Gastroesophageal sphincter (tissue), 4 donors: ENCODE data around the gene SPINDOC. TPM values are rescaled to one million over a fixed set of nuclear protein-coding genes. Genes with fewer than 3 reads are reported as not detected.

Experiments
- ATAC-seq: fragments of 150-250 bp; one replicate; pipeline ENCODE4 v1.9.1; 2016; ENCODE audit warnings: mild to moderate bottlenecking, moderate library complexity
- H3K27ac ChIP-seq, 4 donors: fragments of 200-600 bp; sonication (generic) in 3 of 4; 1 replicate in 3 of 4; 2 replicates in 1 of 4; pipeline ENCODE4 v1.5.1; 2016 to 2019
- H3K27me3 ChIP-seq: fragments of 200-600 bp; sonication (generic); one replicate; pipeline ENCODE4 v1.5.1; 2019
- H3K36me3 ChIP-seq, 2 donors: fragments of 200-600 bp; sonication (generic); one replicate each; pipeline ENCODE4 v1.5.1; 2019; ENCODE audit warnings: control low read depth in 1 of 2
- H3K4me1 ChIP-seq, 3 donors: fragments of 200-600 bp; sonication (generic); 1 replicate in 2 of 3; 2 replicates in 1 of 3; pipeline ENCODE4 v1.5.1; 2016 to 2019; ENCODE audit warnings: control low read depth in 2 of 3
- H3K4me3 ChIP-seq, 2 donors: fragments of 200-600 bp; sonication (generic); one replicate each; pipeline ENCODE4 v1.5.1; 2019; ENCODE audit warnings: mild to moderate bottlenecking in 1 of 2, moderate library complexity in 1 of 2
- H3K9me3 ChIP-seq, 3 donors: fragments of 200-600 bp; sonication (generic); one replicate each; pipeline ENCODE4 v1.5.1; 2017 to 2019; ENCODE audit warnings: control low read depth in 2 of 3
- EP300 ChIP-seq: sonication (generic); formaldehyde crosslinking; IDR thresholded peaks from one replicate; pipeline ENCODE4 v1.6.1; 2017; ENCODE audit warnings: antibody characterized with exemption, mild to moderate bottlenecking
- POLR2A ChIP-seq, 2 donors: fragments of 450-650 bp; IDR thresholded peaks; one replicate each; pipeline ENCODE4 v1.6.1; 2017; ENCODE audit warnings: antibody characterized with exemption in 2 of 2, mild to moderate bottlenecking in 2 of 2, moderate library complexity in 1 of 2
- POLR2AphosphoS5 ChIP-seq: sonication (generic); formaldehyde crosslinking; IDR thresholded peaks from one replicate; pipeline ENCODE4 v1.6.1; 2017; ENCODE audit warnings: antibody characterized with exemption
- WGBS, 2 donors: methylation state at CpG; one replicate each; pipeline ENCODE4 v1.1.5; 2018; ENCODE audit warnings: low coverage in 1 of 2; 5-methylcytosine and 5-hydroxymethylcytosine counted together
- total RNA-seq, 4 donors: library from RNA; depleted of rRNA; stranded (reverse); fragments of >200 nt; gene quantifications; one replicate each; pipeline ENCODE4 v1.1.0, GENCODE V29; 2016
- TF ChIP-seq, protein P1 (sequence below), 4 experiments: fragments of 200-600 bp in 2 of 4; fragments of 450-650 bp in 2 of 4; sonication (generic) in 1 of 4; IDR thresholded peaks; one replicate each; pipeline ENCODE4 v1.5.1; 2017 to 2019; ENCODE audit warnings: antibody characterized with exemption in 4 of 4, mild to moderate bottlenecking in 2 of 4, moderate library complexity in 2 of 4

The SPINDOC gene
- total RNA-seq, 4 donors from 2014 or later = 14.3 to 18.6 (median 15.5) TPM

DNA sequence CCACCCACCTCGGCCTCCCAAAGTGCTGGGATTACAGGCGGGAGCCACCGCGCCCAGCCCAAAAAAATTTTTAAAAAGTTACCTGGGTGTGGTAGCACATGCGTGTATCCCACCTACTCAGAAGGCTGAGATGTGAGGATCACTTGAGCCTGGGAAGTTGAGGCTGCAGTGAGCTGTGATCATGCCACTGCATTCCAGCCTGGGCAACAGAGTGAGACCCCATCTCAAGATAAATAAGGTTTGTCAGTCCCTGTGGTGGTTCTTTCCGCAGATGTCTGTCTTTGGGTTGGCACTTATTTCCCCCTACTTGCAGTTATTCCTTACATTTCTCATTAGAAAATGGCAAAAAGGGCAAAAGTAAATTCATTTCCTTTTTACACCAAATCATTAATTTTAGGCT, 33.6 kb downstream of the SPINDOC start:
- no peak for ATAC-seq
- H3K36me3 ChIP-seq = peaks cover 0 to 12% of the 10 kb centered on the region in 2 donors
- no peak overlapping the region for H3K27ac ChIP-seq
- H3K4me1 ChIP-seq = peaks cover 0 to 77% (median 24%) of the 10 kb centered on the region in 3 donors
- TF ChIP-seq, protein P1, sequence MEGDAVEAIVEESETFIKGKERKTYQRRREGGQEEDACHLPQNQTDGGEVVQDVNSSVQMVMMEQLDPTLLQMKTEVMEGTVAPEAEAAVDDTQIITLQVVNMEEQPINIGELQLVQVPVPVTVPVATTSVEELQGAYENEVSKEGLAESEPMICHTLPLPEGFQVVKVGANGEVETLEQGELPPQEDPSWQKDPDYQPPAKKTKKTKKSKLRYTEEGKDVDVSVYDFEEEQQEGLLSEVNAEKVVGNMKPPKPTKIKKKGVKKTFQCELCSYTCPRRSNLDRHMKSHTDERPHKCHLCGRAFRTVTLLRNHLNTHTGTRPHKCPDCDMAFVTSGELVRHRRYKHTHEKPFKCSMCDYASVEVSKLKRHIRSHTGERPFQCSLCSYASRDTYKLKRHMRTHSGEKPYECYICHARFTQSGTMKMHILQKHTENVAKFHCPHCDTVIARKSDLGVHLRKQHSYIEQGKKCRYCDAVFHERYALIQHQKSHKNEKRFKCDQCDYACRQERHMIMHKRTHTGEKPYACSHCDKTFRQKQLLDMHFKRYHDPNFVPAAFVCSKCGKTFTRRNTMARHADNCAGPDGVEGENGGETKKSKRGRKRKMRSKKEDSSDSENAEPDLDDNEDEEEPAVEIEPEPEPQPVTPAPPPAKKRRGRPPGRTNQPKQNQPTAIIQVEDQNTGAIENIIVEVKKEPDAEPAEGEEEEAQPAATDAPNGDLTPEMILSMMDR (IDR thresholded peaks at IDR 0.05) = no peak
- TF ChIP-seq EP300 (no peak), POLR2AphosphoS5 (no peak), POLR2A (IDR thresholded peaks at IDR 0.05) (no peak)
- H3K4me3 ChIP-seq = no peak overlapping the region
- 93% methylated on average over 3 of the region's 6 CpGs; no CpG with 5 or more reads in 1 of the 2 donors for whole genome bisulfite sequencing, 2 donors
- H3K27me3 ChIP-seq = no peaks in the 10 kb centered on the region
- H3K9me3 ChIP-seq = no peaks in the 10 kb centered on the region

DNA sequence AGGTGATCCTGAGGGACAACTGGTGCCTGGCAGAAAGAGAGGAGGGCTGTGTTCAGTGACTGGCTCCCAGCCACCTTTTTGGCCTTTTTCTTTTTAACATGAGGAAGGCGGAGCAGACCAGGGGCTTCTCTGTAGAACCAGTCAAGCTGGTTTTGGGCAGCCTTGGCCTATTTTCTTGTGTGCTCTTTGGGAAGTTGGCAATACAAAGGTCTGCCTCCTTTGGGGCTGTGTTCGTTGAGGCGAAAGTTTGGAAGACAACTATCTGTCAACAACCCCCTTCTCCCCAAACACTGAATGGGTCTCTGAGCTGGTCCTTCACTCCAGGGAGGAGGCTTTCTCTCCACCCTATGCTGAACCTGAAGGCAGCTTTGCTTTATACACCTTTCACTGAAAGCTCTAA, 34.1 kb downstream of the SPINDOC start:
- no peak overlapping the region for H3K27ac ChIP-seq
- peaks cover 0 to 77% (median 22%) of the 10 kb centered on the region in 3 donors for H3K4me1 ChIP-seq
- peaks cover 0 to 9% of the 10 kb centered on the region in 2 donors for H3K36me3 ChIP-seq
- no peaks in the 10 kb centered on the region for H3K9me3 ChIP-seq
- TF ChIP-seq, protein P1 (IDR thresholded peaks at IDR 0.05) = no peak
- TF ChIP-seq EP300 (no peak), POLR2AphosphoS5 (no peak), POLR2A (IDR thresholded peaks at IDR 0.05) (no peak)
- no peak for ATAC-seq
- 58 to 60% methylated on average over 2 of the region's 3 CpGs for whole genome bisulfite sequencing, 2 donors
- no peak overlapping the region for H3K4me3 ChIP-seq
- no peaks in the 10 kb centered on the region for H3K27me3 ChIP-seq

DNA sequence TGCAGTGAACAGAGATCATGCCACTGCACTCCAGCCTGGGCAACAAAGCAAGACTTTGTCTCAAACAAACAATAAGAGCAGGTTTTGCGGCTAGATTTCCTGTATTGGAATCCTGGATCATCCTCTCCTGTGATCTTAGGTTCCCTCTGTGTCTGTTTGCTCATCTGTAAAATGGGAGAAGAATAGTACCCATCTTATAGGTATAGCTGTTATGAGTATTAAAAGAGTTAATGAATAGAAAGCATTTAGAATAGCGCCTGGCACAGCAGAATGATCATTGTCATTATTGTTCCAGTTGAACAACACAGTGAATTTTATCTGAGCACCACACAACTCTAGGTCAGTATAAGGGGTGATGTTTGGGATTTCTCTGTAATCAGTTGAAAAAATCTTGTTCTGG, 36.4 kb downstream of the SPINDOC start:
- H3K27me3 ChIP-seq = no peaks in the 10 kb centered on the region
- no peaks in the 10 kb centered on the region for H3K9me3 ChIP-seq
- H3K4me3 ChIP-seq = no peak overlapping the region
- WGBS, 2 donors = 86 to 90% methylated on average over 2 of the region's 2 CpGs
- H3K27ac ChIP-seq = no peak overlapping the region
- H3K36me3 ChIP-seq = no peaks in the 10 kb centered on the region
- TF ChIP-seq EP300 (no peak), POLR2A (IDR thresholded peaks at IDR 0.05) (no peak), POLR2AphosphoS5 (no peak)
- TF ChIP-seq, protein P1 (IDR thresholded peaks at IDR 0.05) = no peak
- peaks cover 0 to 66% (median 14%) of the 10 kb centered on the region in 3 donors for H3K4me1 ChIP-seq
- ATAC-seq = no peak

DNA sequence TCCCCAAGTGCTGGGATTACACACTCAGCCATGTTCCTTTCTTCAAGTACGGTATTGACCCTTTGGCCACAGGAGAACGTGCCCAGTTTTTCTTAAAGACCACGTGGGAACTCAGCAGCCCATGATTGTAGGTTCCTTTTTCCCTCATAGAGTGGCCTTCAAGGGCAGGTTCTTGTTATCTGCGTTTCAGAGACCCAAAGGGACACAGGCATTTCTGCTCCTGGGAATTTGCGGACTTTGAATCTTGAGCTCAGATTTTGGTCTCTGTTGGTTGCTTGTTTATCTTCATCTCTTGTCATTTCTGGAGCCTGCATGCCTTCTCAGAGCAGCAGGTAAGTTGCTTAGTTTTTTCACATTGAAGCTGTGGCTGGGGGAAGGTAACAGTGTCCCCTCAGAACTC, 37.7 kb downstream of the SPINDOC start:
- Histone ChIP-seq H3K27me3 (no peaks in the 10 kb centered on the region), H3K27ac (peak overlapping the region in 1 of 4 donors; percentile 38), H3K4me3 (no peak overlapping the region), H3K9me3 (no peaks in the 10 kb centered on the region), H3K4me1 (peaks cover 0 to 53% (median 5%) of the 10 kb centered on the region in 3 donors), H3K36me3 (no peaks in the 10 kb centered on the region)
- WGBS, 2 donors = 75% methylated on average over 5 of the region's 5 CpGs; no CpG with 5 or more reads in 1 of the 2 donors
- ATAC-seq = no peak
- TF ChIP-seq, protein P1 (IDR thresholded peaks at IDR 0.05) = no peak
- TF ChIP-seq POLR2AphosphoS5 = no peak
- TF ChIP-seq EP300 = no peak
- TF ChIP-seq POLR2A (IDR thresholded peaks at IDR 0.05) = no peak

DNA sequence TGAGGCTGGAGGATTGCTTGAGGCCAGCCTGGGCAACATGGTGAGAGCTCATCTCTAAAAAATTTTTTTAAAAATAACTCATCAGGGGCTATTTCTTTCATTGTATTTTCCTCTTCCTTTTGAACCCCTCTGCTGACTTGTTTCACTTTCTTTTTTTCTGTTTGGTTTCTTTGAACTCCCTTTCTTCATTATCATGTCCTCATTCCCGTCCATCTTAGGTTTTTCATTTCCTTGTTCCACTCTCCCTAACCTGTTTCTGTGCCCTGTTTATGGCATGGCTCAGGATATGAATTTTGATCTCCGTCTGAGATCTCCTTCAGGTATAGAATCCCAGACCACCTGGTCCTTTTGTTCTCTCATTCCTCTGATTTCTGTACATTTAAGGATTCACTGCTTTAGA, 38.1 kb downstream of the SPINDOC start:
- Histone ChIP-seq H3K4me1 (peaks cover 0 to 49% (median 5%) of the 10 kb centered on the region in 3 donors), H3K27me3 (no peaks in the 10 kb centered on the region), H3K9me3 (no peaks in the 10 kb centered on the region), H3K36me3 (no peaks in the 10 kb centered on the region), H3K4me3 (no peak overlapping the region), H3K27ac (peak overlapping the region in 1 of 4 donors; percentile 38)
- TF ChIP-seq POLR2A (IDR thresholded peaks at IDR 0.05) = no peak
- no peak for TF ChIP-seq EP300
- TF ChIP-seq, protein P1 (IDR thresholded peaks at IDR 0.05) = no peak
- TF ChIP-seq POLR2AphosphoS5 = no peak
- 22 to 43% methylated on average over 2 of the region's 2 CpGs for WGBS, 2 donors
- no peak for ATAC-seq
